GM18520 (cell line): ENCODE measurements around the gene IQCE.
"Not testable (repeated sequence)": the region's sequence is repeated elsewhere in the genome, so short reads cannot be mapped to it uniquely, and the experiment has no call there.

Experiments
- ATAC-seq: cut with Tn5 transposase; IDR thresholded peaks from one replicate; pipeline ENCODE4 v1.9.1; 2021; ENCODE audit not compliant: unreplicated experiment

Gene IQCE

DNA sequence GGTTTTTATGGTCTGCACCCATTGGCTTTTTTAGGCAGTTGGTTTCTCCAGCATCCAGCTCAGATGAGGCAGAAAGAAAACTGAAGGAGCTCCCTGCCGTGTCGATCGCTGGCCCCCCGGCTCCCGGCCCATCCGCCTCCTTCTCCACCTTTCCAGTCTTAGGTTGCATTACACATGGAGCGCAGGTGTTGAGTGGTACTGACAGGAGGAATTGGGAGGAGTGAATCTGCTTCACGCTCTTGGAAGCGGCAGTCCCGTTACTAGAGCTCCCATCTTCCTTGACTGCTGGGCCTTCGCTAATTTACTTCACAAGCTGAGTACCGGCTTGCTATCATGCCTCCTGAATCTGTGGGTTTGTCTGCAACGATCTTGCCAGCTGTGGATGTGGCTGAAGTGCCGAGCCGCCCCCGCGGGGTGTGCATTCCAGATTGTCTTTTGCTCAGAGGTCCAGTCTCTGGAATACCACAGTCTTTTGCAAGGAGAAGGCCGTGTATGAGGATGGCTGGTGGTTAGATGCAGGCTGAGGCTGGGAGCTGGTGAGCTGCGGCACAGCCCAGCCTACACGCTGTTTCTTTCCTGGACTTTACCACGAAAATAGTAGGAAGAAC lies 17.1 kb downstream of the IQCE start:
- no peak for ATAC-seq

DNA sequence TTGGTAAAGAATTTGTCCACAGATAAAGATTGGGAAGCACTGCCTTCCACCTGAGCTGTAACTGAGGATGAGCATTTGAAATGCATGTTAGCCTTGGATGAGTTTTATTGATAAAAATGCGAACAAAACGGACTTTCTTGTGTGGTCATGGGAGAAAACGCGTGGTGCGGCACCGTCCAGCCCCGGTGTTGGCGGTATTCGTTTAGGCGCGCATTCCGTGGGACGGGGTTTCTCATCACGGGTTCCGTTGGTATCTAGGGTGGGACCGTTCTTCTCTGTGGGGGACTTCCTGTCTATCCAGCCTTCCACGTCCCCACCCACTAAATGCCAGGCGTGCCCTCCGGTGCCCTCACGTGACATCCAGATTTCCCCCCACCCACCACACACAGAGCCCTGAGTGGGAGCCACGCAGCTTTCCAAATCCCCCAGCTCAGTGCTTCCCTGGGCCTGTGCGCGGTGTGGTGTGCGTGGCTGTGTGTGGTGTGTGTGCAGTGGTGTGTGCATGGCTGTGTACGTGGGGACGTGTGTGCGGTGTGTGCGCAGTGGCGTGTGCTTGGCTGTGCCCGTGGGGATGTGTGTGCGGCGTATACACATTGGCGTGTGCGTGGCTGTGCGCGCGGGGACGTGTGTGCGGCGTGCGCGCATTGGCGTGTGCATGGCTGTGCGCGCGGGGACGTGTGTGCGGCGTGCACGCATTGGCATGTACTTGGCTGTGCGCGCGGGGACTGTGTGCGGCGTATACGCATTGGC lies 18.1 kb downstream of the IQCE start:
- ATAC-seq = no peak

DNA sequence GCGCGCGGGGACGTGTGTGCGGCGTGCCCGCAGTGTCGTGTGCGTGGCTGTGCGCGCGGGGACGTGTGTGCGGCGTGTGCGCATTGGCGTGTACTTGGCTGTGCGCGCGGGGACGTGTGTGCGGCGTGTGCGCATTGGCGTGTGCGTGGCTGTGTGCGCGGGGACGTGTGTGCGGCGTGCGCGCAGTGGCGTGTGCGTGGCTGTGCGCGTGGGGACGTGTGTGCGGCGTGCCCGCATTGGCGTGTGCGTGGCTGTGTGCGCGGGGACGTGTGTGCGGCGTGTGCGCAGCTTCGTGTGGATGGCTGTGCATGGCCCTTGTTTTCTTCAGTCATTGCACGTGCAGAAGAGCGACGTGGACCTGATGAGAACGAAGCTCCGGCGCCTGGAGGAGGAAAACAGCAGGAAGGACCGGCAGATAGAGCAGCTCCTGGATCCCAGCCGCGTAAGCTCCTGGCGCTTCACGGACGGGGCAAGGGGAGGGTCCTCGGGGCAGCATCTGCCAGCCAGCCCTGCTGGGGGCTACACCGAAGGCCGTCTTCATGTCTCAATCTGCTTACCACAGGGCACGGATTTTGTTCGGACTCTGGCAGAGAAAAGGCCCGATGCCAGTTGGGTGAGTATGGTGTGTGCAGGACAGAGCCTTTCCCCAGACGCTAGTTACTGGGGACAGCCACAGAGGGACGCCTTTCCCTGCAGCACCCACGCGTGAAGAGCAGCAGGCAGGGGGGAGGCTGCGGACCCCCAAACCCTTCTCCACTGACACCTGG lies 19.3 kb downstream of the IQCE start:
- no peak for ATAC-seq

DNA sequence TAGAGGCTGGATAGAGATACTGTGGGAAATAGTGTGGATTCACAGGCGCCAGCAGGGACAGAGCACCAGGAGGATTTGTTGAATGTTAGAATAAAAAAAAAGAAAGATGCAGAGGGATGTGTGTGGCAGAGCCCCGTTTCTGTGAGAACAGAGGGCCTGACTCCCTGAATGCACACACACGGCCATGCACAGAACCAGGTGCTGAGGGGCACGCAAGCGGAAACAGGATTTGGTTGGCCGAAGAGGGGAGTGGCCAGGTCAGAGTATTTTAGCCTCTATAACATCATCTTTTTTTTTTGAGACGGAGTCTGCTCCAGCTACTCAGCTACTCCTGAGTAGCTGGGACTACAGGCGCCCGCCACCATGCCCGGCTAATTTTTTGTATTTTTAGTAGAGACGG lies 21.9 kb downstream of the IQCE start:
- no peak for ATAC-seq

DNA sequence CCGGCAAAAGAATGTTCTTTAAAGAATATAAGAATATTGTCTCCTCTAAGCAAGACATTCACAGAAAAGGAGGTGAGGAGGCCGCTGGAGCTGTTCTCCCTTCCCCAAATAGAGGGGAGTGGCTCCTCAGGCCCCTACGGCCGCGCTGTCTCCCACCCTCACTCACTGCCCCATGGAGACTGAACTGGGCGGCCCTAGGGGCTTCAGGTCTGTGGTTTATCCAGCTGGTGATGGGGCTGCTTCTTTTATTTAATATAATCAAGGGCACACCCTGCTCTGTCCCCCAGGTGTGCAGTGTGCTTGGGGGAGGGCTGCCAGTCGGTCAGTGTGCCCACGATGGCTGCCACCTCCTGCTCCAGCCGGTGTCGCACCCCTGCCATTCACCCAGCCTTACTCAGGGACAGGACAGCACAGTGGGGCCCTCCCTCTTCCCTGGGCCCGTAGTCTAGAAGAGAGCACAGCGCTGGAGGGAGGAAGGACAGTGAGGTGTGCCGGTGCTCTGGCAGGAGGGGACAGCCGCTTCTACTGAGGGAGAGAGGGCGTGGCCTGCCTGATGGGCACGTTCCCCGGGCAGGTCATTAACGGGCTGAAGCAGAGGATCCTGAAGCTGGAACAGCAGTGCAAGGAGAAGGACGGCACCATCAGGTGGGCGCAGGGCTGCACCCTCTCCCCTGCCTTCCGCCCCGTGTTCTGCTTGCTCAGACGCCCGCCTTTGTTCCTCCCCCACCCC lies 23.4 kb downstream of the IQCE start:
- ATAC-seq = no peak

DNA sequence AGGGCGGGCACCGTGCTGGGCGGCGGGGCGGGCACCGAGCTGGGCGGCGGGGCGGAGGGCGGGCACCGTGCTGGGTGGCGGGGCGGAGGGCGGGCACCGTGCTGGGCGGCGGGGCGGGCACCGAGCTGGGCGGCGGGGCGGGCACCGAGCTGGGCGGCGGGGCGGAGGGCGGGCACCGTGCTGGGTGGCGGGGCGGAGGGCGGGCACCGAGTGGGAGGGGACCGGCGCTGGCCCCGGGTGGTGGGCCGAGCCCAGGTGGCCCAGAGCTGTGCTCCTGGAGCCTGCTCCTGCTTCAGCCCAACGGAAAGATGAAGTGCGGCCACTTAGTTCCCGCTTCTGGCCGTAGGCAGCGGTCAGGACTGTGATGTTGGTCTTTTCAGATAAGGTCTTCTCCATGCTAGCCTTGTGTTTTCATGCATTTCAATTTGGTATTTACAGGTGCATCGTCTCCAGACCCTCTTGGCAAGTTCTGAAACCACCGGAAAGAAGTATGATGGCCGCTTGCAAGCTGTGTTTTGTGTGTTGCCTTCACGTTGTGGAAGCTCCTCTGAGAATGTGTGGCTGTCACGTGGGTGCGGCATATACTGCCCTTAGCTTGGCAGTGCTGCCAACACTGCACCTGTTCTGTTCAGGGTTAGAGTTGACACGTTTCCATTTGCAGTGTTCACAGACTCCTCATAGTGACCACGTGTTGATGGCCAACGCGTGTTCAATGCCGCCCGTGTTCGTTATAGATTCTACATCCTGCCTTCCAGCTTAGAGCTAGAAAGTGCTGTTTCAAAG lies 25.2 kb downstream of the IQCE start:
- ATAC-seq = no peak

DNA sequence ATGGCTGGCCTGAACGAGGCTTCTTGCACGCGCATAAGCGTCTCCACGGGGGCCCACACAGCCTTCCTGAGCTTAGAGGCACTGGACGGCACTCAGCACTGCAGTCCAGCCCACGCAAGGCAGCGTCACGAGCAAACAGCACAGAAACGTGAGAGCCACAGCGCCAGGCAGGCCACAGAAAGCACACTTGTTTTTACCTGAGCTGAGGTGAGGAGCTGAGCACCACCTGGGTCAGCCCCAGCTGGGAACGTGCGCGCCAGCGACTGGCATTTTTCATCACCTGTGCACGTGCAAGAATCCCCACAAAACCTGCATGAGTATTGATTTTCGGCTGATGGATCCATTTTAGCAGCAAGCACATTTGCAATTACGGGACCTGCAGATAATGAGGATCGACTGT lies 26.7 kb downstream of the IQCE start:
- ATAC-seq = no peak

DNA sequence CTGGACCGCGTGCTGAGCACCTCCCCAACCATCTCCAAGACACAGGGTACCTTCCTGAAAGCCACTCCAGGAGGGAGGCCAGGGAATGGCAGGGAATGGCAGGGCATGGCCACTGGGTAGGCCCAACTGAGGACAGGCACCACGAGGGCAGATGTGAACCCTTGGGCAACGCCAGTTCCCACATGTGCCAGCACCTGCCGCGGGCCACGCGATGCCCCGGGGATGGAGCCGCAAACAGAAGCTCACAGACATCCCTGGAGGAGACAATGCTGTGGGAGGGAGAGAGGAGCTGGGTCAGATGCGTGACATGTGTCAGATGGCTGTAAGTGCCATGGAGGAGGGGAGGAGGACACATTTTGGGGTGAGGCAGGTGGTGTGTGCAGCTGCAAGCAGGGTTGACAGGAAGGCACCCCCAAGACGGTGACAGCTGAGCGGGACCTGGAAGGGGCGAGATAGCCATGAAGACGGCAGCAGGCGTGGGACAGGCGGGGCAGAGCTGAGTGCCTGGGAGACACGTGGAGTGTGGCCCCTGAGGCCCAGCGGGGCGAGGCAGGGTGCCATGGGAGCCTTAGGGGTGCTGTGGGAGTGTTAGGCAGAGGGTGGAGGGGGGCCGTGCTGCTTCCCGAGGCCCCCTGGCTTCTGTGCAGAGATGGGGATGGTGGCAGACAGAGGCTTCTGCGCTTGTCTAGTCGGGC lies 27.7 kb downstream of the IQCE start:
- no peak for ATAC-seq

DNA sequence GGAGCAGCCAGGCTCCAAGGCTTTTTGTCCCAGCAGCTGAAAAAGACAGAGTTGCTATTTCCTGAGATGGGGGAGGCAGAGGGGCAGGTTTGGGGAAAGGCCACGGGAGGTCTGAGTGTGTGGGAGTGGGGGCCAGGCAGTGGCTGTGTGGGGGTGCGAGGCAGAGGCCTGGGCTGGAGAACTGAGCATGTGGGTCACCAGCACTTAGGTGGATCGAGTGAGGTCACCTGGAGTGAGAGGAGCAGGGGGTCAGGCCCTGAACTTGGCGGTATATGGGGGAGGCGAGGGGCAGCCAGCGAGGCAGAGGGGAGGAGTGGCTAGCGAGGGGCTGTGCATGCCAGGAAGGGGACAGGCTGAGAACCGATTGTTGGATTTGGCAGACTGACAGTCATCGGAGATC lies 28.4 kb downstream of the IQCE start:
- no peak for ATAC-seq

DNA sequence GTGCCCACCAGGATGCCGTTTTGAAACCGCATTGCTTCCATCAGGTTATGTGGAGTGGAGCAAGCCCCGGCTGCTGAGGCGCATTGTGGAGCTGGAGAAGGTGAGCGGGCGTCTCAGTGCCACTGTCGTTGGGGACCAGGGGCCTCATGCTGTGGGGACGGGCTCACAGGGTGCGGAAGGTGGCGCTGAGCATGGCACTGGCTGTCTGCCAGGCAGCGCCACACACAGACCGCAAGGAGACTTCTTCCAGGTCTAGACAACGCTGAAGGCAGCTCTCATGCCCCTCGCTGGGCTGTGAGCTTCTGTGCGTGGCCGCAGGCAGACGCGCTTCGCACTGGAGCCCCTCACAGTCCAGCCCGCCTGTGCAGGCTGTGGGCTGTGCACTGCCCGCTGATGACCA lies 29.0 kb downstream of the IQCE start:
- ATAC-seq = no peak

DNA sequence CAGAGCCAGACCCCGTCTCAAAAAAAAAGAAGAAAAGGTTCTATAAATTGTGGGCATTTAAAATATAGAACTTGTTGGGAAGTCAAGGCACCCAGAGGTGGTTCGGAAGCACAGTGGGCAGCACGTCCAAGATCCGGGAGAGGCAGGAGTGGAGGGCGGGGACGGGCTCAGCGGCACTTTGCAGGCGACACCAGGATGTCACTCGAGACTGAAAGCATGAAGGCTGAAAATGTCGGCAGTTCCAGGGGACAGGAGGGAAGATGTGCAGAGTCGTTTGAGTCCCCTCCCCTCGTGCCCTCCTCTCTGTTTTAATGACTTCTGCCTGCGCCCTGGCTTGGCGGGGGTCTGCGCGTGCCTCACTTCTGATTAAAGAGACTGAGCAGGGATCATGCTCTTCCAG lies 30.6 kb downstream of the IQCE start:
- ATAC-seq = no peak

DNA sequence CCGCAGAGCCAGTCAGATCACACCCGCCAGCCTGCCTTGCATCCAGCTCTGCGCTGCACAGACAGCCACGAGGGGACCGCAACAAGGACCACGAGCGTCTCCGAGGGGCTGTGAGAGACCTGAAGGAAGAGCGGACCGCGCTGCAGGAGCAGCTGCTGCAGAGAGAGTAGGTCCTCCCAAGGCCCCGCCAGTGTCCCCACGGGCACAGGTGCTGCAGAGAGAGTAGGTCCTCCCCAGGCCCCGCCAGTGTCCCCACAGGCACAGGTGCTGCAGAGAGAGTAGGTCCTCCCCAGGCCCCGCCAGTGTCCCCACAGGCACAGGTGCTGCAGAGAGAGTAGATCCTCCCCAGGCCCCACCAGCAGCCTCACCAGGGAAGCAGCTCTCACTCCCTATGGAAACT lies 31.2 kb downstream of the IQCE start:
- not testable (repeated sequence) for ATAC-seq

DNA sequence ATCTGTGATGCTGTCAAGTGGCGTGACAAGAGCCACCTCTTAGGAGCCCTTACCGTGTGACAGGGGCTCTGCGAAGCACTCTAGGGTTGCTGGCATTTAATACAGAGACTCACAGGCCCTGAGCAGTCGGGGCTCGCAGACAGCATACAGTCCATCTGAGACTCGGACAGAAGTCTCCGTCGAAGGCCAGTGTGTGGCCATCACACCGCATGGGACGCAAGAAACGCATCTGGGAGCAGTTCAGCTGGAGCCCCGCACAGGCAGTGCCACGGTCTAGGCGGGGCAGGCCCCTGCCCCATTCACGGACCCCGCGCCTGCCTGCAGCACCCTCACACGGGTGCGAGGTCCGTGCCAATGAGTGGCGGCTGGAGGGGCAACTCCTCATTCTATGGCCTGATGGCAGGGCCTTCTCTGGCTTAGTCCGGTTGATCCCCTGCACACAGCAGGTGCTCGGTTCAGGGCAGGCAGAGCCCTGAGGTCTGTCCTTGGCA lies 33.6 kb downstream of the IQCE start:
- no peak for ATAC-seq

DNA sequence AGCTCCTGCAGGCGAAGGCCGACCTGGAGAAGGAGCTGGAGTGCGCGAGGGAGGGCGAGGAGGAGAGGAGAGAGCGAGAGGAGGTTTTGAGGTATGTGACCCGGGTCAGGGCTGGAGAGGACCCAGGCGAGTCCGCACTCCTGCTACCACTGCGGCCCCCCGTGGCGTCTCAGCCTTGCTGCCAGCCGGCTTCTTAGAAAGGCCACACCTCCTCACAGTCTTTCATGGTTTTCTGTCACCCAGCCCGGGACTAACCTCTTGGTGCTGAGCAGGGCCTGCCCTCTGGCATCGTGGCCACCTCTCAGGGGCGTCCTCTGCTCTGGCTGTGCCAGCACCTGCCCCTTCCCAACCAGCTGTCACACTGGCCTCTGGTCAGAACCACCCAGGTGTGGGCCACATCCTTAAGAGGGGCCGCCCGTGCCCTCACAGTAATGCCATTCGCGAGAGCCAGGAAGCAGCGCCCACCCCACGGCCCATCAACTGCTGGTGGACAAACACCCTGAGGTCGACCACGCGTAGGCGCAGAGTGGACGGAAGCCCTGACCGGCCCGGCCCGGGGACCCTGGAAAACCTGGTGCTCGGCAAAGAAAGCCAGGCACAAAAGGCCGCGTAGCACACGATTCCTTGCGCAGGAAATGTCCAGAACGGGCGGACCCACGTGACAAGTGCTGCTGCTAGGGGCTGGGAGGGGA lies 34.4 kb downstream of the IQCE start:
- ATAC-seq = no peak

DNA sequence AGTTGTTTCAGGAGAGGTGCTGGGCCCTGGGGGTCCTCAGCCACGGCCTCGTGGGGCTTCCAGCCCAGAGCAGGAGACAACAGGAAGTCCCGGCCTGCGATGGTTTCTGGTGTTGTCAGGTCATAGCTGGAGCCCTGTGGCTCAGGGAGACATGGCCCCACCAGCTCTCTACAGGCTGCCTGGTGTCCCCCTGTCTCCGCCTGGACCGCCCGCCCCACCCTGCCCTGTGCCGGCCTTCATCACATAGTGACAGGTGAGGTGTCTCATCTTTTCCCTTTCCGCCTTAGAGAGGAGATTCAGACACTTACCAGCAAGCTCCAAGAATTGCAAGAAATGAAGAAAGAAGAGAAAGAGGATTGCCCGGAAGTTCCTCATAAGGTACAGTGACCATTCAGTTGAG lies 35.8 kb downstream of the IQCE start:
- ATAC-seq = no peak

DNA sequence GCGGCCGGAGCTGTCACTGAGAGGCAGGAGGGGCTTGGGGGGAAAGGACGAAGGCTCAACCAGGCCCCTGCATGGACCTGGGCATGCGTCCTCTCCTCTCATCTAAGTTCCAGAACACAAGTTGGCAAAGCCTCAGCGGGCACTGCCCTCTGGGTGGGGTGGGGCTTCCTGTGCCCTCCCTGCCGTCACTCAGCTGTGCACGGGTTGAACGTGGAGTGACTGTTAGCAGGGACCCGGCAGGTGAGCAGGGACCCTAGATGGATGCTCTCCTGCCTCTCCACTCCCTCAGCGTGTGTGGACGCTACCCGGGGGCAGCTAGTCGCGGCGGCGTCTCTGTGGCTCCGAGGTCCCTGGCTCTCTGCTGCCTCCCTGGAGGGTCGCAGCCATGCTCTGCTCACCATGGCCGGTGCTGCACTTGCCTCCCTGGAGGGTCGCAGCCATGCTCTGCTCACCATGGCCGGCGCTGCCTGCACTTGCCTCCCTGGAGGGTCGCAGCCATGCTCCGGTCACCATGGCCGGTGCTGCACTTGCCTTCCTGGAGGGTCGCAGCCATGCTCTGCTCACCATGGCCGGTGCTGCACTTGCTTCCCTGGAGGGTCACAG lies 36.6 kb downstream of the IQCE start:
- ATAC-seq = no peak

DNA sequence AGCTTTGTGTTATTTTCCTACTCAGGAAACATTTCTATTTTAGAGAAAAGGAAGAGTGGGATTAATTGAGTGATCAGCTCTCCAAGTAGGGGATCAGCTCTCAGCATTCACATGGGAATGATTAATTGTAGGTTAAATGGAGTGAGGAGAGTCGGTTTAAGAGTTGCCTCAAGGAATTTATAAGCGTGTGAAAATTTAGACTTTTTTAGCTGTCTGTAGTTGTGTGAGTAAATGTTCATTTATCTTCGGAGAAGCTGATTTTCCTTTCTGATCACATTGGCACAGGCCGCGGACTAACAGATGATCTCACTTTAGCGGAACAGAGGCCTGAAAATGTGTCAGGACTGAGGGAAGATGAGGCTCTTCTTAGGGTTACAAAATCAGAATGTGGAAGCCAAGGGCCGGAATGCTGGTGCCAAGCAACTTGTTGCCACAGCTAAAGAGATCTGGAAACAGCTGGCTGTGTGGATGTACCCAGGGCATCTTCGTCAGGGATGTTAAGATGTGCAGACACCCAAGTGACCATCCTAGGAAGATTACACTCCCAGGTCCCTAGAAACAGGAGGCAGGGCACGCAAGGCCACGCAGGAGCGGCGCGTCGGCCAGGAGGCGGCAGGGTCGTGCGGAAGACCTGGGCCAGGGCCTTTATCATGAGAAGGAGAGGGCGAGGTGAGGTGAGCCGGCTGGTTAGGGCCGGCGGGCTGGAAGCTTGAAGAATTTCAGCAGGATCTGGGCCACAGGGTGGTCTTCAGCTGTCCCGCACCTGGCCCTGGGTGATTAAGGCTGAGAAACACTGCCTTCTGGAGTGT lies 37.9 kb downstream of the IQCE start:
- no peak for ATAC-seq

DNA sequence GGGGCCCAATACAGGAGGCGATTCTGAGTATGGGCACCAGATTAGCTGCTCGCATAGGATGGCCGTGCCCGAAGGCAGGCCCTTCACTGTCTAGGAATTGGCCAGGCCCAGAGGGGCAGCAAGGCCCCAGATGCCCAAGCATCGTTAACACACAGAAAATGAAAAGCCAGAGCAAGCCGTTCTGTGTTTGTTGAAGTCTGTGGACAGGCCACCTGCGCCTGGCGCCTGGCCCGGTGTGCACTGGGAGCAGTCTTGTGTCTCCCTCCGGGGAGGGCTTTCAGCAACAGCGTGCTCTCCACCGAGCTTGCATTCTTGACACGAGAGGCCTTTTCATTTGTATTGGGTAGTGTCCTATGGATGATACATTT lies 38.5 kb downstream of the IQCE start:
- no peak for ATAC-seq
